MM.1S (cell line): ENCODE results near the gene CLIC4.

Source experiments
- DNase-seq: peaks from one replicate; pipeline ENCODE4 v3.0.0-alpha.2; 2015
- H2AFZ ChIP-seq: fragments of 300-600 bp; sonication (generic); 2 replicates; pipeline ENCODE4 v1.6.0; 2016; ENCODE audit warnings: antibody characterized with exemption, low read length
- H3F3A ChIP-seq: fragments of 300-600 bp; sonication (generic); 2 replicates; pipeline ENCODE4 v1.6.1; 2016; ENCODE audit warnings: mild to moderate bottlenecking, antibody characterized with exemption, low read length, moderate library complexity, mixed read lengths; ENCODE audit not compliant: insufficient read depth
- H3K27ac ChIP-seq: fragments of 300-600 bp; sonication (generic); 2 replicates; pipeline ENCODE4 v1.5.1; 2016; ENCODE audit warnings: mild to moderate bottlenecking, low read length
- H3K27me3 ChIP-seq: fragments of 300-600 bp; sonication (generic); replicated peaks from 2 replicates; pipeline ENCODE4 v1.6.0; 2016; ENCODE audit warnings: low read length; ENCODE audit not compliant: insufficient read depth
- H3K36me3 ChIP-seq: fragments of 300-600 bp; sonication (generic); replicated peaks from 2 replicates; pipeline ENCODE4 v1.6.1; 2016; ENCODE audit warnings: mild to moderate bottlenecking, low read length, mixed read lengths; ENCODE audit not compliant: insufficient read depth
- H3K4me1 ChIP-seq: fragments of 300-600 bp; sonication (generic); 2 replicates; pipeline ENCODE4 v1.6.1; 2016; ENCODE audit warnings: low read length, mixed read lengths
- H3K4me2 ChIP-seq: fragments of 300-600 bp; sonication (generic); 2 replicates; pipeline ENCODE4 v1.6.0; 2016; ENCODE audit warnings: low read depth, low read length
- H3K4me3 ChIP-seq: fragments of 300-600 bp; sonication (generic); 2 replicates; pipeline ENCODE4 v1.5.1; 2016; ENCODE audit warnings: low read length, mixed read lengths
- H3K79me2 ChIP-seq: fragments of 300-600 bp; sonication (generic); 2 replicates; pipeline ENCODE4 v1.6.1; 2016; ENCODE audit warnings: mixed run types, low read length, mixed read lengths
- H3K9ac ChIP-seq: fragments of 300-600 bp; sonication (generic); 2 replicates; pipeline ENCODE4 v1.6.1; 2016; ENCODE audit warnings: low read length, mixed read lengths
- H3K9me2 ChIP-seq: fragments of 300-600 bp; sonication (generic); replicated peaks from 2 replicates; pipeline ENCODE4 v1.6.1; 2016; ENCODE audit warnings: mild to moderate bottlenecking, low read length, mixed read lengths; ENCODE audit not compliant: insufficient read depth
- H3K9me3 ChIP-seq: fragments of 300-600 bp; sonication (generic); replicated peaks from 2 replicates; pipeline ENCODE4 v1.6.1; 2016; ENCODE audit warnings: mild to moderate bottlenecking, low read length, mixed read lengths; ENCODE audit not compliant: insufficient read depth
- H4K20me1 ChIP-seq: fragments of 300-600 bp; sonication (generic); 2 replicates; pipeline ENCODE4 v1.6.1; 2016; ENCODE audit warnings: mild to moderate bottlenecking, low read length, moderate library complexity, mixed read lengths; ENCODE audit not compliant: insufficient read depth
- CTCF ChIP-seq: fragments of 300-600 bp; sonication (generic); IDR thresholded peaks from 2 replicates; pipeline ENCODE4 v1.5.1; 2016; ENCODE audit warnings: antibody characterized with exemption, low read length, mixed read lengths
- EZH2 ChIP-seq: fragments of 300-600 bp; sonication (generic); optimal IDR thresholded peaks from 2 replicates; pipeline ENCODE3; 2017; ENCODE audit warnings: low read depth, mild to moderate bottlenecking, antibody characterized with exemption, low read length, mixed read lengths
- EZH2phosphoT487 ChIP-seq: fragments of 300-600 bp; sonication (generic); IDR thresholded peaks from 2 replicates; pipeline ENCODE4 v1.6.1; 2018; ENCODE audit warnings: antibody characterized with exemption, low read length

Gene CLIC4

GRCh38 chr1:24699628-24700027, 45.6 kb upstream of the CLIC4 start:
- Histone ChIP-seq H3K9me2 (no peaks in the 10 kb centered on the region), H4K20me1 (no peaks in the 10 kb centered on the region), H2AFZ (no peak overlapping the region), H3K79me2 (no peaks in the 10 kb centered on the region), H3K9ac (no peak overlapping the region), H3K4me2 (no peak overlapping the region), H3K4me3 (no peak overlapping the region), H3K9me3 (no peaks in the 10 kb centered on the region), H3K27ac (no peak overlapping the region), H3F3A (peaks cover 1% of the 10 kb centered on the region; the same call in 1 of the 2 replicates), H3K36me3 (no peaks in the 10 kb centered on the region), H3K4me1 (peaks cover under 1% of the 10 kb centered on the region; the same call in 1 of the 2 replicates), H3K27me3 (no peaks in the 10 kb centered on the region)
- TF ChIP-seq CTCF (no peak), EZH2phosphoT487 (no peak), EZH2 (no peak)
- DNase-seq, result no peak

DNA sequence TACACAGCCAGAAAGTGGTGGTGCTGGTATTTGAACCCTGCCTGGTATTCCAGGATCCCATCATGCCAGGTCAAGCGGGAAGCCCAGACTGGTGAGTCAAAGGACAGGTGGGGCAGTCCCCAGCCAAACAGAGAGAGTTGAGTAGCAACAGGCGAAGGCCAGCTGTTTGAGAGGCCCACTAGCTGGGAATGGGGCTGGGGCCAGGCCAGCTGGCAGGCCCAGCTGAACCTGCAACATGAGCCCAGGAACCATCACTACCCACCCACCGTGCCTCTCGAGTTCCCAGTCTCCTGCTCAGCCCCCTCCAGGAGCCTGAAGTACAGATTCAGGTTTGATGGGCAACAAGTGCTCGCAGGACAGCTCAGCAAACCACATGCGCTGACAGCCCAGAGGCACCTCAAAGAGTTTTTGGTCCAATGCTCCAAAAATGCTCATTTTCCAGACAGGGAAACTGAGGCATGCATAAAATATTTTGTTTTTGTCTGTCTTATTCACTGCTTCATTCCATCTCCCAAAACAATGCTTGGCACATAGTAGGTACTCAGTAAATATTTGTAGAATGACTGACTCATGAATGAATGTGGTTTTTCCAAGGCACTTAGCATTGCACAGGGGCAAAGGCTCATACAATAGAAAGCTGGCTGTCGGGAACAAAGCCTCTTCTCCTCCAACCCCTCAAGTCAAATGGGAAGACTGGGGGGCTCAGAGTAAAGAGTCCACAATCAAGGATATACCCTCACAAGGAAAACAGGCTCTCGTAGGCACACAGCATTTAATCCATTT, 42.5 kb upstream of the CLIC4 start:
- Histone ChIP-seq H2AFZ (no peak overlapping the region), H3K27ac (no peak overlapping the region), H3F3A (peaks cover 8% of the 10 kb centered on the region; the same call in 1 of the 2 replicates), H3K36me3 (no peaks in the 10 kb centered on the region), H3K27me3 (no peaks in the 10 kb centered on the region), H4K20me1 (no peaks in the 10 kb centered on the region), H3K9me3 (no peaks in the 10 kb centered on the region), H3K4me2 (no peak overlapping the region), H3K4me3 (no peak overlapping the region), H3K9ac (no peak overlapping the region), H3K79me2 (no peaks in the 10 kb centered on the region), H3K4me1 (no peaks in the 10 kb centered on the region), H3K9me2 (no peaks in the 10 kb centered on the region)
- DNase-seq, result no peak
- TF ChIP-seq CTCF (no peak), EZH2phosphoT487 (no peak), EZH2 (no peak)

DNA sequence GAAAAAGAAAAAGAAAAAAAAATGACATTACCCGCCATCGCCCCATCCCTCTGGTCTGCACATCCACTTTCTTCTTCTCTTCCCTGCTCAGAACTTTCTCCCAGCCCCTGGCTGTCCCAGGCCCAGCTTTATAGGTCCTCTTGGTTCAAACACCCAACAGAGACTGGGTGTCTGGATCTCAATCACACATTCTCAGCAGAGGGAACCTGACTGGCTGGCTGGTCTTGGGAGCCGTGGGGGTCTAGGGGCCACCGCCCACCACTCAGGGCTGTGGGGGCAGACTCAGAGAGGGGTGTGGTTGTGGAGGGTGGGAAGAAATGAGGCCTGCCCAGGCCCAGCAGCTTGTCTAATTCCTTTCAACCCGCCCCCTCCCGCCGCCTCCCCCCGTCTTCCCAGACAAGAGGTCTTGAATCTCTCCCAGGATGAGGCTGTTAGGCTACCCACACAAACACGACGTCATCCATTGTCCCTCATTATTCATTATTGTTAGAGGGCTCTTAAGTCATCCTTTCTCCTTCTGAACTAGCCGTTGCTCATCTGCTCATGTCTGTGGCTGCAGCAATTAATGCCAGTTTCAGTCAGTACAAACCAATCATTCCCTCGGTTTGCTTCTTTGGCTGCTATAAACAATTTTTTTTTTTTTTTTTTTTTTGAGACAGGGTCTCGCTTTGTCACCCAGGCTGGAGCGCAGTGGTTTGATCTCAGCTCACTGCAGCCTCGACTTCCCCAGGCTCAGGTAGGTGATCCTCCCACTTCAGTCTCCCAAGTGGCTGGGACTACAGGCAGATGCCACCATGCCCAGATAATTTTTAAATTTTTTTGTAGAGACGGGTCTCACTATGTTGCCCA, 40.6 kb upstream of the CLIC4 start:
- no peak for TF ChIP-seq CTCF
- TF ChIP-seq EZH2, result no peak
- no peak for TF ChIP-seq EZH2phosphoT487
- Histone ChIP-seq H3K9ac (no peak overlapping the region; the same call in 1 of the 2 replicates), H3K36me3 (no peaks in the 10 kb centered on the region), H4K20me1 (no peaks in the 10 kb centered on the region), H2AFZ (0 out of 2 replicates have a peak overlapping the region, but pooled peaks have one; percentile 27), H3K9me2 (no peaks in the 10 kb centered on the region), H3F3A (peaks cover 8% of the 10 kb centered on the region; the same call in 1 of the 2 replicates), H3K27ac (peak overlapping the region; percentile 36; the same call in 1 of the 2 replicates), H3K4me2 (peak overlapping the region; percentile 37; the same call in 1 of the 2 replicates), H3K9me3 (no peaks in the 10 kb centered on the region), H3K79me2 (no peaks in the 10 kb centered on the region), H3K4me3 (no peak overlapping the region), H3K4me1 (no peaks in the 10 kb centered on the region), H3K27me3 (no peaks in the 10 kb centered on the region)
- DNase-seq, result no peak
